HepG2 (cell line): ENCODE results near the gene PRDX4. TPM values are rescaled to one million over a fixed set of nuclear protein-coding genes. Genes with fewer than 3 reads are reported as not detected.
A peak's percentile ranks its signal among the peaks of the same experiment; 100 is the strongest.

ENCODE experiments used
- ATF3 ChIP-seq: sonication (generic); formaldehyde crosslinking; IDR thresholded peaks from 2 replicates; pipeline ENCODE4 v1.4.0; 2020; ENCODE audit warnings: missing genetic modification reagents
- DMTF1 ChIP-seq: sonication (generic); formaldehyde crosslinking; IDR thresholded peaks from 2 replicates; pipeline ENCODE4 v1.4.0; 2020; ENCODE audit warnings: mild to moderate bottlenecking, missing genetic modification reagents
- E2F5 ChIP-seq: sonication (generic); formaldehyde crosslinking; conservative IDR thresholded peaks from 2 replicates; pipeline ENCODE4 v1.4.0; 2020; ENCODE audit warnings: missing genetic modification reagents
- GABPB1 ChIP-seq: IDR thresholded peaks from 2 replicates; pipeline ENCODE4 v1.6.1; 2016; ENCODE audit warnings: mild to moderate bottlenecking, missing genetic modification reagents, moderate library complexity, missing compliant biosample characterization
- KDM2A ChIP-seq: sonication (generic); formaldehyde crosslinking; IDR thresholded peaks from 2 replicates; pipeline ENCODE4 v1.4.0; 2020; ENCODE audit warnings: low read depth, missing genetic modification reagents, borderline replicate concordance
- KMT2B ChIP-seq: IDR thresholded peaks from 2 replicates; pipeline ENCODE4 v1.6.1; 2016; ENCODE audit warnings: missing genetic modification reagents, missing compliant biosample characterization
- MAZ ChIP-seq, 2 experiments: sonication (generic) in 1 of 2; formaldehyde crosslinking in 1 of 2; IDR thresholded peaks; 2 replicates each; pipeline versions ENCODE4 v1.5.0 to v1.6.1; 2012 to 2020; ENCODE audit warnings: low read depth in 2 of 2, mild to moderate bottlenecking in 2 of 2, borderline replicate concordance in 1 of 2, improper control_type of control experiment in 1 of 2, low read length in 1 of 2, missing genetic modification reagents in 1 of 2, moderate library complexity in 1 of 2
- MXI1 ChIP-seq: IDR thresholded peaks from 3 replicates; pipeline ENCODE4 v1.6.1; 2012; ENCODE audit warnings: low read depth, low read length, inconsistent platforms, borderline replicate concordance
- NR0B2 ChIP-seq: sonication (generic); formaldehyde crosslinking; IDR thresholded peaks from 2 replicates; pipeline ENCODE4 v1.4.0; 2020; ENCODE audit warnings: mild to moderate bottlenecking, missing genetic modification reagents
- POGZ ChIP-seq: sonication (generic); formaldehyde crosslinking; IDR thresholded peaks from 2 replicates; pipeline ENCODE4 v1.4.0; 2020; ENCODE audit warnings: mild to moderate bottlenecking, missing genetic modification reagents
- POLR2A ChIP-seq, 2 experiments: IDR thresholded peaks; 2 replicates each; pipeline ENCODE4 v1.6.1; 2011; ENCODE audit warnings: low read depth in 2 of 2, low read length in 2 of 2, mild to moderate bottlenecking in 1 of 2, moderate library complexity in 1 of 2; ENCODE audit not compliant: insufficient read depth in 1 of 2
- RBFOX2 ChIP-seq: fragments of 200-400 bp; formaldehyde crosslinking; IDR thresholded peaks from 2 replicates; pipeline ENCODE4 v1.6.1; 2017; ENCODE audit warnings: low read depth, mild to moderate bottlenecking, low read length
- SNAI1 ChIP-seq: sonication (generic); formaldehyde crosslinking; IDR thresholded peaks from 2 replicates; pipeline ENCODE4 v1.5.0; 2020; ENCODE audit warnings: mild to moderate bottlenecking, missing genetic modification reagents, borderline replicate concordance
- TAF1 ChIP-seq: sonication (generic); formaldehyde crosslinking; IDR thresholded peaks from 2 replicates; pipeline ENCODE4 v1.4.0; 2020; ENCODE audit warnings: missing genetic modification reagents
- THRA ChIP-seq: sonication (generic); formaldehyde crosslinking; IDR thresholded peaks from 2 replicates; pipeline ENCODE4 v1.4.0; 2020; ENCODE audit warnings: missing genetic modification reagents, borderline replicate concordance
- XBP1 ChIP-seq: sonication (generic); formaldehyde crosslinking; IDR thresholded peaks from 2 replicates; pipeline ENCODE4 v1.5.0; 2020; ENCODE audit warnings: missing genetic modification reagents
- ZBTB38 ChIP-seq: sonication (generic); formaldehyde crosslinking; IDR thresholded peaks from 2 replicates; pipeline ENCODE4 v1.5.1; 2020; ENCODE audit warnings: mild to moderate bottlenecking, missing genetic modification reagents
- ZNF431 ChIP-seq: sonication (generic); formaldehyde crosslinking; IDR thresholded peaks from 2 replicates; pipeline ENCODE4 v1.9.0; 2022; ENCODE audit warnings: missing genetic modification reagents, low read depth, mild to moderate bottlenecking, borderline replicate concordance
- ZNF501 ChIP-seq: sonication (generic); formaldehyde crosslinking; IDR thresholded peaks from 2 replicates; pipeline ENCODE4 v1.5.1; 2020; ENCODE audit warnings: mild to moderate bottlenecking, moderate library complexity, missing genetic modification reagents
- ZNF513 ChIP-seq: sonication (generic); formaldehyde crosslinking; conservative IDR thresholded peaks from 2 replicates; pipeline ENCODE4 v1.5.0; 2020; ENCODE audit warnings: missing genetic modification reagents
- polyA plus RNA-seq, 8 experiments: library from polyadenylated mRNA; depleted of rRNA in 3 of 8; stranded (reverse) in 7 of 8; unstranded in 1 of 8; fragments of >200 nt; fragmentation: Illumina TruSeq in 4 of 8; extraction: Trizol in 4 of 8; gene quantifications; 2 replicates each; pipeline versions ENCODE4 v1.2.1 to v1.2.3, GENCODE V29; 2011 to 2016; ENCODE audit warnings: low read depth in 4 of 8, missing spikeins in 1 of 8, mixed read lengths in 1 of 8; ENCODE audit not compliant: insufficient read depth in 1 of 8
- total RNA-seq, 5 experiments: library from RNA; depleted of rRNA; stranded (reverse); fragments of >200 nt; fragmentation: Illumina TruSeq; extraction: Trizol; gene quantifications; 2 replicates each; pipeline ENCODE4 v1.2.3, GENCODE V29; 2016; ENCODE audit warnings: low read depth in 1 of 5

The PRDX4 gene
- total and polyA plus RNA-seq, 2 of the 13 experiments (the other 11 are each of a cell fraction or from before 2014, with no cell fraction given): 217 to 252 TPM

GRCh38 chrX:23667239-23668177 is at the start of gene PRDX4 (continued):
- TF ChIP-seq DMTF1 (CRISPR knock-in tag): no peak
- TF ChIP-seq MAZ (IDR thresholded peaks at IDR 0.05; ENCODE audit: borderline replicate concordance, low read depth, low read length): no peak
- peak; percentile 64 for TF ChIP-seq MAZ (CRISPR knock-in tag; IDR thresholded peaks at IDR 0.05; ENCODE audit: low read depth)
- no peak for TF ChIP-seq SNAI1 (CRISPR knock-in tag)
- peak; percentile 74 for TF ChIP-seq GABPB1 (CRISPR knock-in tag)
- TF ChIP-seq POGZ (CRISPR knock-in tag): peak; percentile 30; the same call in 1 of the 2 replicates
- 0 out of 2 replicates have a peak, but pooled peaks have one; percentile 50 for TF ChIP-seq NR0B2 (CRISPR knock-in tag)
- no peak for TF ChIP-seq XBP1 (CRISPR knock-in tag)
- peak; percentile 75; the same call in 1 of the 2 replicates for TF ChIP-seq KMT2B (CRISPR knock-in tag)
- TF ChIP-seq ATF3 (CRISPR knock-in tag): 0 out of 2 replicates have a peak, but pooled peaks have one; percentile 17
- no peak for TF ChIP-seq ZNF513 (CRISPR knock-in tag)
- TF ChIP-seq ZNF501: 0 out of 2 replicates have a peak, but pooled peaks have one; percentile 21
- 0 out of 2 replicates have a peak, but pooled peaks have one; percentile 10 for TF ChIP-seq THRA (CRISPR knock-in tag)
- TF ChIP-seq E2F5 (CRISPR knock-in tag): 0 out of 2 replicates have a peak, but pooled peaks have one; percentile 46
- peak; percentile 38; the same call in 1 of the 2 replicates for TF ChIP-seq ZNF431 (CRISPR knock-in tag)
- TF ChIP-seq KDM2A: peak; percentile 81
- peak; percentile 70; the same call in 1 of the 2 replicates for TF ChIP-seq ZBTB38 (CRISPR knock-in tag)
- peak; percentile 72; the same call in 1 of the 3 replicates for TF ChIP-seq MXI1
- TF ChIP-seq POLR2A (IDR thresholded peaks at IDR 0.05; ENCODE audit: insufficient read depth in 1 of 2, low read depth in 2 of 2, low read length in 2 of 2): peak; percentile 69 to 81
- peak; percentile 79 for TF ChIP-seq TAF1 (CRISPR knock-in tag)
- TF ChIP-seq RBFOX2: peak; percentile 88
